ACHN (cell line): ENCODE measurements around the gene TMED8.

ENCODE experiments used
- DNase-seq: peaks from one replicate; pipeline ENCODE4 v3.0.0-alpha.2; 2015
- in situ Hi-C: cut with HindIII; loops from 2 replicates; pipeline ENCODE4 v1.10.0; 2017; ENCODE audit warnings: low sequenced_read_pairs, low pct_ligation_motif_present, low pct_unique_long_range_greater_than_20kb

TMED8 gene

DNA sequence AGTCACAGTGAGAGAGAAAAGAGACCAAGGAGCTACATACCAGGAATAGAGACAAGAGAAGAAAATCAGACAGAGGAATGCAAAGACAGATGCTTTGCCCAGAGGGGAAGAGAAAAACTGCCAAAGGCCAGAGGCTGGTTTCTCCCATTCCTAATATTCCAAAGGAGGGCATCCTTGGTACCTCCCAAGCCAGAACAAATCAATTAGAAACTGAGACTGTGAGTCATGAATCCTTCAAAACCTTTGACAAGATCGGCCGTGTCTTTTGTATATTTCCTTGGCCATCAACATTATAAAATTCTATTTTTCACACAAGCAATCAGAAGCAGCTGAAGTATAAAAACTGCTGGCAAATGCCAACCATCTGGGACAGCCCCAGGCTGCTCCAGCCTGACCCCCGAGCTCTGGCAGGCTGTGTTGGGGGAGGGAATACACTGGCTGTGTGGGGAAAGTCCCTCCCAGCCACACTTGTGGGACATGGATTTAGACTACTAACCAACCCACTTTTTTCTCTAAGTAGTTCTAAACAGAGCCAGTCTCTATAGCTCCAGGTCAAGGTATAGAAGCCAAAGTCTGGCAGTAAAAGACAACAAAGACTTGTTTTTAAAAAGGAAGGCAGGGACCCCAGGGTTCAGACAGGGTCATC lies 69.9 kb downstream of the TMED8 start:
- in situ Hi-C loops: no loop called here
- no peak for DNase-seq

DNA sequence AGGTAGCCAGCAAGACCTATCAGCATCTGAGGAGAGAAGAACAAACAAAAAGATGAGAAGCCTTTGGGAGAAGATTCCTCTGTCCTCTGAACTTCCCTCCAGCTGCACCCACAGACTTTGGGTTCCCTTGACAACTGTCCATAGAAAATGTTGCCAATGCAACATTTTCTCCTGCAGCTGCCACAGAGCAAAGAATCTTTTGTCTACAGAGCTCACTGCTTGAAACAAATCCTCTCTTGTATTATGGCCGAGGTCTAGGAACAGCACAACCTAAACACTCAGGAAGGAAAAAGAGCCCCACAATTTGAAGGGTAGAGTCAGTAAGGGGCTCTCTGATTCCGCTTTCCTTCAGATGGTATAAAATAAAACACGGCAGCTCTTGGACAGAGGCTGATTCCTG lies 70.5 kb downstream of the TMED8 start:
- in situ Hi-C loops: no loop called here
- no peak for DNase-seq

DNA sequence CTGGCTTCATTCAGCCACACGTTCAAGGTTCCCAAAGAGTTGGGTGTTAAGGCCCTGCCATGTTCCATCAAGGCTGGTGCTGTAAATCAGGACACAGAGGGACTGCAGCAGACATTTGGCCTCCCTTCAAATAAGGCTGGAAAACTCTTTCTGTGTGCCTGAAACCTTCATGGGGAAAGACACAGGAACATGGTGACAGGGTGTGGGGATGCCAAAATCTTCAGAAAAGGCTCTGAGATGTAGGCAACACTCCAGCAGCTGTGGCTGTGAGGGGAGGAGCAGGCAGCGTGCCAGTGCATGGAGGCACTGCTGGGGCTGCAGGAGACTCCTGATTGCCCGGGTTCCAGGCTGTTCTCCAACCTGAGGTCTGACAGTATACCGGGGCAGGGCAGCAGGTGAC lies 71.2 kb downstream of the TMED8 start:
- in situ Hi-C loops: no loop called here
- no peak for DNase-seq

GRCh38 chr14:77303417-77304156 lies 73.3 kb downstream of the TMED8 start:
- in situ Hi-C loops: no loop called here
- peak; percentile 85 for DNase-seq

DNA sequence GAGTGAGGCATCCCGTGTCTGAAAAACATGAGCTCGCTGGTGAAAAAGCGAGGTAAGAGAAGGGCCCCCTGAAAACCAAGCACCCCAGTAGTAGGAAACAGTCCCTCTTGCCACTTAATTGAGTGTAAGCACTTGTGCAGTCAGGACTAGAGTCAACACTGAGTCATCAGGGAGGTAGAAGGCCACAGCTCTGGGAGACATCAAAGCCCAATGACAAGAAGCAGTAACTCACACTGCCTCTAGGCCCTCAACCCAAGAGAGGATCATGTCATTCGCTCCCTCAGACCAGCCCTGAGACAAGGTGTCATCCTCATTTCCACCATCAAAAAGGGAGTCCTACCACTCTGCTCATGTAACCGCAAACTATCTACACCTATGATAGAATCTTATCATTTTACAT lies 74.0 kb downstream of the TMED8 start:
- peak; percentile 54 for DNase-seq
- in situ Hi-C loops: no loop called here

DNA sequence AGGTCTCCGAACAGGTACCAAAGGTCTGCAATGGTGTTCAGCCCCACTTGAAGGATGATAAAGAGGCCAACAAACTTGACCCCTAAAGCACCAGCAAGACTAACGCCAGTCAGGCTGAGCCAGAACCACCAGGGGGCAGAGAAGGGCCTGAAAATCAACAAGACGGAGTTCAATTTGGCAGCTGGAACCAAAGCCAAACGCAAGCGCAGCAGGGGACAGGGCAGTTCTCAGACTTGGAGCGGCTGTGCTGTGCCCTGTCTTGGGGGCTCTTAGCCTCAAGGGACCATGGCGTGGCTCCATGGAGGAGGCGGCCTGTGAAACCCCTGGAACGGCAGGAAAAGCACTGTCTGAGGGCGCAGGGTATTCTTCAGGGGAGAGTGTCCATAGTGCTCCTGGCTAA lies 75.8 kb downstream of the TMED8 start:
- peak; percentile 74 for DNase-seq

DNA sequence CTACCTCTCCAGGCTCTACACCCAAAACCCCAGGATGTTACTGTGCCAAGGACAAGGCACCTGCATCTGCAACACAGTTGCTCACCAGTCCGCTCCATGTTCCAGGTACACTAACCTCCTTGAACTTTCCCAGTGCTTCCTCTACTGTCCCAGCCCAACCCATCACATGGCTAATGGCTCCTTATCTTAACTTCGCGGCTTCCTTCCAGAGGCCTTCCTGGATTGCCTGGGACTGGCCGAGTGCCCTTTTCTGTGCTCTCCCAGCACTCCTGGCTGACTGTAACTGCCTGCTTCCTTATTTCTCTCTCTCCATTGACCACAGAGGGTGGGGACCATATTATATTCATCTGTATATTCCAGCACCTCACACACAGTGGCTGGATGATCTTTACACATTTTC lies 77.1 kb downstream of the TMED8 start:
- in situ Hi-C loops: no loop called here
- DNase-seq: no peak

More for the DNA sequence above, 75.8 kb downstream of the TMED8 start:
- in situ Hi-C loops: no loop called here

- in situ Hi-C loops: no loop called here
- DNase-seq: no peak
These were observed 80.0 kb downstream of the TMED8 start for GRCh38 chr14:77296906-77297305.

DNA sequence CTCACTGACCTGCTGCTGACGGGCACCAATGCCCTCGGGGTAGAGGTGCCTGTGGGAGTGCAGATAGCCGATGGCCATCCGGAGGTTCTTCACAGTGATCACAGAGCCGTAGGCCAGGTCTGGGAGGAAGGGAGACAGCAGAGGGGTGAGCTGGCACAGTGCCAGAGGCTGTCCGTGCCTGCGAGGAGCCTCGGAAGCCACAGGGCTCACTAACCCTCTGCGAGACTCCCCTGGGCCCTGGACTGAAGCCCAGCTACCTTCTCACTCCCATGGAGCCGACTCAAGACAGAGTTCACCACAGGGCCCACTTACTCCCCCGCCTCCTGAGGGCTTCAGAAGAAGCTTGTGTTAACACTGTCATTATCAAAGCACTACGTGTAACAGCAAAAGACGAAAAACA lies 80.7 kb downstream of the TMED8 start:
- no peak for DNase-seq
- in situ Hi-C loops: no loop called here

GRCh38 chr14:77290705-77291104 lies 86.2 kb downstream of the TMED8 start:
- peak; percentile 5 for DNase-seq
- in situ Hi-C loops: no loop called here

GRCh38 chr14:77286576-77286975 lies 90.3 kb downstream of the TMED8 start:
- no peak for DNase-seq
- in situ Hi-C loops: no loop called here
